Stomach (tissue), 4 donors: Measurements from ENCODE around the gene CLP1.

Experiments used
- CTCF ChIP-seq, 7 experiments: fragments of 450-650 bp in 4 of 7; fragments of 200-600 bp in 3 of 7; sonication (generic) in 3 of 7; IDR thresholded peaks; one replicate each; pipeline ENCODE4 v1.5.1; 2016 to 2019; ENCODE audit warnings: antibody characterized with exemption in 7 of 7, control low read depth in 2 of 7, mild to moderate bottlenecking in 1 of 7
- POLR2A ChIP-seq, 4 donors: fragments of 450-650 bp; IDR thresholded peaks; one replicate each; pipeline ENCODE4 v1.6.1; 2016; ENCODE audit warnings: antibody characterized with exemption in 4 of 4, control low read depth in 2 of 4, mild to moderate bottlenecking in 1 of 4, moderate library complexity in 1 of 4
- POLR2AphosphoS5 ChIP-seq, 3 donors: sonication (generic); formaldehyde crosslinking; IDR thresholded peaks; one replicate each; pipeline ENCODE4 v1.6.1; 2016; ENCODE audit warnings: antibody characterized with exemption in 3 of 3

GRCh38 chr11:57646194-57646798 lies 11.3 kb upstream of the CLP1 start:
- TF ChIP-seq POLR2A (IDR thresholded peaks at IDR 0.05) (no peak), CTCF (IDR thresholded peaks at IDR 0.05) (no peak), POLR2AphosphoS5 (IDR thresholded peaks at IDR 0.05) (no peak)
